Calu3 (cell line): Measurements from ENCODE around the gene RCCD1. TPM values are rescaled to one million over a fixed set of nuclear protein-coding genes. Genes with fewer than 3 reads are reported as not detected.

Source experiments
- BruUV-seq: library from RNA; stranded (reverse); fragments of 400-500 nt; replicated peaks from 2 replicates; lab custom pipeline; 2021; lab: Mats Ljungman, UMichigan
- CTCF ChIA-PET: fragments of 300-600 bp; sonication (Branson Sonifier 250); formaldehyde crosslinking; loops from one replicate; lab custom pipeline; 2022; ENCODE audit warnings: antibody characterized with exemption; lab: Charles Lee
- DNase-seq: peaks from one replicate; pipeline ENCODE4 v3.0.0; 2022
- H3K27ac Mint-ChIP-seq: one replicate; pipeline ENCODE4 v1.8.0; 2022; ENCODE audit warnings: mixed read lengths; ENCODE audit not compliant: unreplicated experiment
- H3K27me3 Mint-ChIP-seq: one replicate; pipeline ENCODE4 v1.8.0; 2022; ENCODE audit warnings: mixed read lengths; ENCODE audit not compliant: unreplicated experiment
- H3K36me3 Mint-ChIP-seq: one replicate; pipeline ENCODE4 v1.8.0; 2022; ENCODE audit warnings: mild to moderate bottlenecking, moderate library complexity, mixed read lengths; ENCODE audit not compliant: insufficient read depth, unreplicated experiment
- H3K4me1 Mint-ChIP-seq: one replicate; pipeline ENCODE4 v1.8.0; 2022; ENCODE audit warnings: mild to moderate bottlenecking, low read depth, mixed read lengths; ENCODE audit not compliant: unreplicated experiment
- H3K4me3 Mint-ChIP-seq: one replicate; pipeline ENCODE4 v1.8.0; 2022; ENCODE audit warnings: mild to moderate bottlenecking, low read depth, moderate library complexity, mixed read lengths; ENCODE audit not compliant: unreplicated experiment
- H3K9me3 Mint-ChIP-seq: one replicate; pipeline ENCODE4 v1.8.0; 2022; ENCODE audit warnings: low read depth, mixed read lengths; ENCODE audit not compliant: unreplicated experiment
- CTCF ChIP-seq: fragments of 200-600 bp; IDR thresholded peaks from one replicate; pipeline ENCODE4 v1.8.0; 2022; ENCODE audit warnings: antibody characterized with exemption; ENCODE audit not compliant: unreplicated experiment
- intact Hi-C: fragments of 100-400 bp; cut with micrococcal nuclease; formaldehyde crosslinking; loops from one replicate; pipeline ENCODE4 v1.10.0; 2022; ENCODE audit not compliant: unreplicated experiment
- total RNA-seq: library from RNA; stranded (reverse); gene quantifications from 2 replicates; pipeline ENCODE4 v1.2.3, GENCODE V29; 2022

The RCCD1 gene
- total RNA-seq, 1 experiment from 2014 or later: 42.6 TPM

- Mint-ChIP-seq H3K9me3 (no peaks in the 10 kb centered on the region), H3K27ac (no peak overlapping the region), H3K27me3 (no peaks in the 10 kb centered on the region), H3K36me3 (peaks cover 61% of the 10 kb centered on the region), H3K4me1 (no peaks in the 10 kb centered on the region), H3K4me3 (no peak overlapping the region)
- BruUV-seq: no TSS peak
- DNase-seq: no peak
- TF ChIP-seq CTCF: no peak
- CTCF ChIA-PET: no interaction called here
- intact Hi-C loops: no loop called here
Observed at GRCh38 chr15:90998737-90999136, 44.1 kb downstream of the RCCD1 start.

- TF ChIP-seq CTCF: no peak
- Mint-ChIP-seq H3K9me3 (no peaks in the 10 kb centered on the region), H3K36me3 (peaks cover 36% of the 10 kb centered on the region), H3K4me3 (no peak overlapping the region), H3K27ac (no peak overlapping the region), H3K4me1 (no peaks in the 10 kb centered on the region), H3K27me3 (no peaks in the 10 kb centered on the region)
- DNase-seq: no peak
- CTCF ChIA-PET: interaction anchor here (0.8 kb wide), 1 partner anchor 1327 kb away, joined by 3 read pairs; no protein-coding TSS in a partner anchor
- BruUV-seq: no TSS peak
- intact Hi-C loops: no loop called here
Observed at GRCh38 chr15:91001209-91001608, 46.5 kb downstream of the RCCD1 start.

GRCh38 chr15:91007266-91007665, 52.6 kb downstream of the RCCD1 start:
- Mint-ChIP-seq H3K9me3 (no peaks in the 10 kb centered on the region), H3K4me3 (no peak overlapping the region), H3K36me3 (peaks cover 12% of the 10 kb centered on the region), H3K27ac (no peak overlapping the region), H3K27me3 (no peaks in the 10 kb centered on the region), H3K4me1 (no peaks in the 10 kb centered on the region)
- intact Hi-C loops: no loop called here
- no peak for DNase-seq
- CTCF ChIA-PET: no interaction called here
- no peak for TF ChIP-seq CTCF
- no TSS peak for BruUV-seq

Other genes with a start within 250 kb of the RCCD1 start
- 26.7 and 31.8 TPM in 2 replicates for gene BLM, start 237.5 kb upstream of the RCCD1 start, total RNA-seq
- 61.7 and 76.6 TPM in 2 replicates for gene FURIN, start 86.3 kb upstream of the RCCD1 start, total RNA-seq
- gene FES, start 70.4 kb upstream of the RCCD1 start, total RNA-seq: 1.6 and 1.7 TPM in 2 replicates
- gene MAN2A2, start 51.6 kb upstream of the RCCD1 start, total RNA-seq: 56.1 and 58.5 TPM in 2 replicates
- gene HDDC3, start 22.3 kb upstream of the RCCD1 start, total RNA-seq: 25.1 and 26.7 TPM in 2 replicates
- 66.5 and 66.7 TPM in 2 replicates for gene UNC45A, start 19.6 kb upstream of the RCCD1 start, total RNA-seq
- 208 and 260 TPM in 2 replicates for gene PRC1, start 39.7 kb downstream of the RCCD1 start, total RNA-seq
- 18.4 and 21.9 TPM in 2 replicates for gene VPS33B, start 67.7 kb downstream of the RCCD1 start, total RNA-seq
- gene SV2B, start 145.4 kb downstream of the RCCD1 start, total RNA-seq: 1.4 and 2.2 TPM in 2 replicates